Type B pancreatic cell (in vitro differentiated cells): ENCODE results near the gene CASTOR2. TPM values are rescaled to one million over a fixed set of nuclear protein-coding genes. Genes with fewer than 3 reads are reported as not detected.
"Not testable (repeated sequence)": the region's sequence is repeated elsewhere in the genome, so short reads cannot be mapped to it uniquely, and the experiment has no call there.

Experiments used
- DNase-seq: peaks from one replicate; pipeline ENCODE4 v3.0.0; 2021; ENCODE audit warnings: mixed read lengths; ENCODE audit not compliant: unreplicated experiment; ENCODE audit errors: extremely low spot score
- H3K27ac Mint-ChIP-seq: 2 replicates; pipeline ENCODE4 v1.8.0; 2021; ENCODE audit warnings: mild to moderate bottlenecking, mixed read lengths
- H3K27me3 Mint-ChIP-seq: 2 replicates; pipeline ENCODE4 v1.8.0; 2021; ENCODE audit warnings: mixed read lengths
- H3K36me3 Mint-ChIP-seq: 2 replicates; pipeline ENCODE4 v1.8.0; 2021; ENCODE audit warnings: mixed read lengths
- H3K4me1 Mint-ChIP-seq: one replicate; pipeline ENCODE4 v1.8.0; 2021; ENCODE audit warnings: mixed read lengths; ENCODE audit not compliant: unreplicated experiment
- H3K4me3 Mint-ChIP-seq: 2 replicates; pipeline ENCODE4 v1.8.0; 2021; ENCODE audit warnings: mild to moderate bottlenecking, mixed read lengths
- H3K9me3 Mint-ChIP-seq: 2 replicates; pipeline ENCODE4 v1.8.0; 2021; ENCODE audit warnings: mixed read lengths
- long read RNA-seq: library from polyadenylated mRNA; unstranded; transcript quantifications from one replicate; pipeline ENCODE4 v2.0.0, GENCODE V29; 2020
- total RNA-seq: library from RNA; stranded (reverse); gene quantifications from 2 replicates; pipeline ENCODE4 v1.2.1, GENCODE V29; 2021; ENCODE audit warnings: low replicate concordance

CASTOR2 gene
- 42.8 and 70.3 TPM in 2 replicates for total RNA-seq
- long read RNA-seq, partial matches to known transcripts = 0 of 1 reads
- long read RNA-seq, other reads (novel, unspliced or antisense) = 1 of 1 reads

DNA sequence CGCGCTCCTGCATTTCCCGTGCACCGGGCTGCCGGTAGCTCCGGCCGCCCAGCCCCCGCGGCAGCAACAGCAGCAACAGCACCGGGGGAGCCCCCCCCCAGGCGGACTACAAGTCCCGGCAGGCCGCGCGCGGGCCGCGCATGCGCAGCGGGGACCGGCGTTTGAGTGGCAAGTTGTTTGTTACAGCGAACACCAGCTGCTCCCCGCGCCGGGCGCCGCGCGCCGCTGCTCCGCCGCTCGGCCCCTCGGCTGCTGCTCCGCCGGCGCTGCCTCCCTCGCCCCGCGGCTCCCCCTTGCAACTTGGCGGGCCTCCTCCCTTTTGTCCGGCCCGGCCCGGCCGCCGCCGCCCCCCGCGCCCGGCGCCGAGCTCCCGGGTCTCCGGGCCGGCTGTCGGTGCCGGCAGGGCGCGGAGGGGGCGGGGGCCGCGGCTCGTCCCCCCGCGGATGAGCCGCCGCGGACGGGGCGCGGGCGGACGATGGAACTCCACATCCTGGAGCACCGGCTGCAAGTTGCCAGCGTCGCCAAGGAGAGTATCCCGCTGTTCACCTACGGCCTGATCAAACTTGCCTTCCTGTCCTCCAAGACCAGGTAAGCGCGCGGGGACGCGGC lies at the start of gene CASTOR2:
Gene CASTOR2, plus strand, starts transcription at position 195 of the 609 bp plus-strand sequence. Its CDS starts 281 bp downstream, at position 476.
- not testable (repeated sequence) for H3K9me3 Mint-ChIP-seq, H3K36me3 Mint-ChIP-seq, H3K27ac Mint-ChIP-seq, H3K4me1 Mint-ChIP-seq, H3K27me3 Mint-ChIP-seq
- DNase-seq = peak; percentile 77
- H3K4me3 Mint-ChIP-seq = peak within 1 kb of the TSS; percentile 28

DNA sequence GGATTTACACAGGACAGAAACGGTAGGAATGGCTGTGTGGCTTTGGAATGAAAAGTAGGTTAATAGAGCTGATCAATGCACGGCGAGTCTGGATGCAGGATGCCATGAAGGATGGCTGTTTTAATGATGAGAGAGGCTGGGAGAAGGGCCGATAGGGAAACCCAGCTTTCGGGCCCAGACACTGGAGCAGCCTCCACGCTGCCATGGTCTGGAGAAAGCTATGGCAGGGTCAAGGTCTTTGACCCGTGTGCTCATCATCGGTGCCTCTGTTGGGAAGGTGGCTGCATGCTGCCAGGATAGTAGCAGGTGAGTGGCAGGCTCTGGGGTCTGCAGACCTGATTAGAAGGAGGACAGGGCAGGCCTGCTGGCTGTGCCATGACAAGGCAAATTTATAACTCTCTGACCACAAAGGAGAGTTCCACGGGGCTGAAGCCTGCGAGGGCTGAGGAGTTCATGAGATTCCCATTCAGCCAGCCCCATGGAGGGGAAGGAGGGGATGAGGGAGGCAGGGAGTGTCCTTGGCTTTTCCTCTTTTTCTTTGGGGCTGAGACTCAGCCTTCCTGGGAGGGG lies 42.1 kb upstream of the CASTOR2 start:
- DNase-seq, H3K27me3 Mint-ChIP-seq, H3K4me3 Mint-ChIP-seq, H3K36me3 Mint-ChIP-seq, H3K4me1 Mint-ChIP-seq, H3K9me3 Mint-ChIP-seq, H3K27ac Mint-ChIP-seq: not testable (repeated sequence)

DNA sequence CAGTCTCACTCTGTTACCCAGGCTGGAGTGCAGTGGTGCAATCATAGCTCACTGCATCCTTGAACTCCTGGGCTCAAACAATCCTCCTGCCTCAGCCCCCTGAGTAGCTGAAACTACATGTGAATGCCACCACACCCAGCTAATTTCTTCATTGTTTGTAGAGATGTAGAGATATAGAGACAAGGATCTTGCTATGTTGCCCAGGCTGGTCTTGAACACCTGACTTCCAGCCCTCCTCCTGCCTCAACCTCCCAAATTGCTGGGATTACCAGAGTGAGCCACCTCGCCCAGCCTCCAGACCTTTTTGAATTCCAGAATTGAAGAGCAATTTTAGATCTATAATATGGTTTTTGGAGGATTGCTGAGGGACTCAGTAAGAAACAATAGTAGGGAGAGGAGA lies 40.9 kb upstream of the CASTOR2 start:
- H3K4me1 Mint-ChIP-seq, H3K27me3 Mint-ChIP-seq, H3K36me3 Mint-ChIP-seq, H3K9me3 Mint-ChIP-seq, H3K27ac Mint-ChIP-seq, DNase-seq, H3K4me3 Mint-ChIP-seq: not testable (repeated sequence)

DNA sequence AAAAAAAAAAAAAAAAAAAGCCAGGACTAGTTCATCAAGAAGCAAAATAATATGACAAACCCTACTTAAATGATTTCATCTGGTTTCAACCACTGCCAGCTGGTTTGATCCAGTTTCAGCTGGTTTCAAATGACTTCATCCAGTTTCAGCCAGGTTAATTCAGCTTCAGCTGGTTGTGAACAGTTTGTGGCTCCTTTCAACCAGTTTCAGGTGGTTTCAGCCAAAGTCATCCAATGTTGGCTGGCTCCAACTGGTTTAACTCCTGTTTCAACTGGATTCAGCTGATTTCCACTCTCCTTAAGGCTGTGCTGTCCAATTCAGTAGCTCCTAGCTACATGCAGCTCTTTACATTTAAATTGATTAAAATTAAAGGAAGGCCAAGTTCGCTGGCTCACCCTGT lies 37.5 kb upstream of the CASTOR2 start:
- H3K27me3 Mint-ChIP-seq, H3K27ac Mint-ChIP-seq, DNase-seq, H3K9me3 Mint-ChIP-seq, H3K4me3 Mint-ChIP-seq, H3K4me1 Mint-ChIP-seq, H3K36me3 Mint-ChIP-seq: not testable (repeated sequence)

DNA sequence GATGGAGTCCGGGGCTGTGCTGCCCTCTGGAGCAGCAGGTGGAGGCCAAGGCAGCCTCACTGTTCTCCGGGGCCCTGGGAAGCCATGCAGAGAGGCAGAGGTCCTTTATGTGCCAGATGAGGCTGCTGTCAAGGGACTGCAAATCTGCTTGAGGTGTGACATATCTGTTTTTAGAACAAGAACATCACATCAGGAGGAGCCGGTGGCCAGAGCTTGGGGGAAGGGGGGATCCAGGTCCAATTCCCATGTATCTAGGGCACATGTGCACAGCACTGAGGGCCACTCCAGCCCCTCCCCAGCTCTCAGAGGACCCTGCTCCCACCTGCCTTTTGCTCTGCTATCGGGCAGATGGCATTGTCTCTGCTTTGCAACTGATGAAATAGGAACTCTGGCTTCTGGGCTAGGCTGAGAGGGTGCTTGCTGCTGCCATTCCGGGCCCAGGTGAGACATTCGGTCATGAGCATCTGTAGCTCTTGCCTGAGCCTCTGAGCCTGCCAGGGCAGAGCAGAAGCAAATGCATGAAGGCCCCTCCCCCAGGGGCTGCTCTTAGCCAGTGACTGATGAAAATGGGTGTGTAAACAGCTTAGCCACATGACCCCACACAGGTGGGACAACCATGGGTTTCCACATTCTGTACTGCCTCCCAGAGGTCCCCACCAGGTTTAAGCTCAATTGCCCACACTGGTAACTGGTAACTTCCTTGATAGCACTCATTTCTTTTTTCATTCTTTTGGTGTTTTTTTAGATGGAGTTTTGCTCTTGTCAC lies 32.8 kb upstream of the CASTOR2 start:
- not testable (repeated sequence) for H3K9me3 Mint-ChIP-seq, H3K27me3 Mint-ChIP-seq, H3K4me3 Mint-ChIP-seq, H3K4me1 Mint-ChIP-seq, H3K36me3 Mint-ChIP-seq, DNase-seq, H3K27ac Mint-ChIP-seq

DNA sequence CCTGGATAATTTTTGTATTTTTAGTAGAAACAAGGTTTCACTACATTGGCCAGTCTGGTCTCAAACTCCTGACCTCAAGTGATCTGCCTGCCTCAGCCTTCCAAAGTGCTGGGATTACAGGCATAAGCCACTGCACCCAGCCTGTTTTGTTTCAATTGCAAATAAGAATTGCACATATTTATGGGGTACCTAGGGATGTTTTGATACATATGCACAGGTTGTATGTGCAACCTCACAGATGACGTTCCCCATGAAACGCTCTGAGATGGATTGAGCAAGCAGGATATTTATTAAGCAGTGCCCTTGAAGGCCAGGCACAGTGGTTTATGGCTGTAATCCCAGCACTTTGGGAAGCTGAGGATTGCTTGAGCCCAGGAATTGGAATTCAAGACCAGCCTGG lies 25.1 kb upstream of the CASTOR2 start:
- not testable (repeated sequence) for H3K4me3 Mint-ChIP-seq, H3K27ac Mint-ChIP-seq, DNase-seq, H3K4me1 Mint-ChIP-seq, H3K36me3 Mint-ChIP-seq, H3K9me3 Mint-ChIP-seq, H3K27me3 Mint-ChIP-seq

DNA sequence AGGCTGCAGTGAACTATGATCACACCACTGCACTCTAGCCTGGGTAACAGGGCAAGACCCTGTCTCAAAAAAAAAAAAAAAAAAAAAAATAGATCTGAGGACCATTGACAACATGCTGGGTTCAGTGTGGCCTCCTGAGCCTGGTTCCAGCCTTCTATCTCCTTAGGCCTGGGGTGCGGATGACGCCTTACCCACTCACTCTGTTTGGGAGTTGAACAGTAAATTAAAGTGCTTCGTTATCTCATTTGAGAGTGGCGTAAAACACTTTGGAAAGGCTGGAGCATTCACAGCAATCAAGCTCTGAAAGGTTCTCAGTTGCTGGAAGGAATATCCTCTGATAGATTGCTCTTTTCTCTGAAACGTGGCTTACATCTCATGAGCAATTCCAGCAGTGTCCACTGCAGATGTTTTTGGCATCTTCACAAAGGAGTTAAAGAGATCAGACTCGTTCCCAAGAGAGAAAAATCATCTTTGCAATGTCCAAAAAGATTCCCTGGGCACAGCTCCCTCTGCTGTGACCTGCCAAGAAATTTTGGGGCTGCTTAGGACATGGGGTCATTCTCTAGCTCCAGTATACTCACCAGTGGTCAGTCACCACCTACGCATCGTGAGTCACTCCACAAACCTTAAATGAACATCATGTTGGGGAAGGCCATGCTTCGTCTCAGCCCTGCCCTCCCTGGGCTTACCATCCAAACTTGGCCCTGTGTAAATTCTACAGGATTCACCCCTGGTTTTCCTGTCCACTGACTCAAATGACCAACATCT lies 23.0 kb upstream of the CASTOR2 start:
- not testable (repeated sequence) for H3K27me3 Mint-ChIP-seq

DNA sequence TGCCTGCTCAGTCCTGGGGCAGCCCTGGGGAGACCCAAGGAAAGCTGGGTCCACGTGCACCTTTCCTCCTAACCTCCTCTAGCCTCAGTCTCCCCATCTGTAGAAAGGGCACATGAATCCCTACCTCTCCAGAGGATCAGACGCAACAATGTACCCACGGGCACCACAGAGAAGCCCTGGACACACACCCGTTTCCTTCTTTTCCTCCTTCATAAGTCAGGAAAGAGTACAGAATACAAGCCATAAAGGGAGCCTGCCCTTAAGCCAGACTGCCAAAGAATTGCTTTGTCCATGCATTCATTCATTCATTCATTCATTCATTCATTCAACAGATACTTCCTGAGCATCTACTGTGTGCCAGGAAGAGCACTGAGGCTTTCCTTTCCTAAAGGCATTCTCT lies 20.6 kb upstream of the CASTOR2 start:
- not testable (repeated sequence) for H3K4me3 Mint-ChIP-seq, H3K27ac Mint-ChIP-seq, H3K36me3 Mint-ChIP-seq, H3K4me1 Mint-ChIP-seq, H3K9me3 Mint-ChIP-seq, DNase-seq, H3K27me3 Mint-ChIP-seq

More for the DNA sequence above, 23.0 kb upstream of the CASTOR2 start:
- not testable (repeated sequence) for DNase-seq, H3K4me1 Mint-ChIP-seq, H3K4me3 Mint-ChIP-seq, H3K9me3 Mint-ChIP-seq, H3K36me3 Mint-ChIP-seq, H3K27ac Mint-ChIP-seq

DNA sequence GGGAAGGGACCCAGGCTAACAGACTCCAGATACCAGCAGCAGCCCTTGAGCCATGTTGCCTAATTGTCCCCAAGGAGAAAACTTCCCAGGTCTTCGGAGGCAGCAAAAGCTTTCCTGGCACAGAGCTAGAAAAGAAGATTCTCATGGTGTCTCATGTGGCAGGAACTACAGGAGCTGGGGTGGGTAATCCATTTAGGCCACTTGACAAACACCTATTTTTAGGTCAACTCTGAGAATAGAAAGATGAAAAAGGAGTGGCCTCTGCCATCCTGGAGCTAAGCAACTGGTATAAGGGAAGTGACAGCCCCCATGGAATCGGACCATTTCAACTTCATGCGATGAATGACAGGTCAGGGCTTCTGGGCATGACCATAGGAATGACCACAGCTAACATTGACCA lies 16.8 kb upstream of the CASTOR2 start:
- not testable (repeated sequence) for H3K27me3 Mint-ChIP-seq, H3K36me3 Mint-ChIP-seq, H3K27ac Mint-ChIP-seq, H3K4me1 Mint-ChIP-seq, H3K4me3 Mint-ChIP-seq, H3K9me3 Mint-ChIP-seq, DNase-seq

DNA sequence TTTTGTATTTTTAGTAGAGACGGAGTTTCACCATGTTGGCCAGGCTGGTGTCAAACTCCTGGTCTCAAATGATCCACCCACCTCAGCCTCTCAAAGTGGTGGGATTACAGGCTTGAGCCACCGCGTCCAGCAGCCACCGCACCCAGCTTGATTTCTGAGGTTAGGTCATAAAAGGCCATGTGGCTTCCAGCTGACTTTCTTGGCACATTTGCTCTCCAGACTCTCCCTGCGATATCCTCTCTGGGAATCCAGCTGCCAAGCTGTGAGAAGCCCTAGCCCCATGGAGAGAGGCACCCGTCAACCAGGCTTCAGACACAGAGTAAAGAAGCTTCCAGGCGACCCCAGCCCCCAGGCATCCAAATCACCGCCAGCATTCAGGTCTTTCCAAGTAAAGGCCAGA lies 10.7 kb upstream of the CASTOR2 start:
- not testable (repeated sequence) for H3K4me3 Mint-ChIP-seq, H3K27me3 Mint-ChIP-seq, DNase-seq, H3K9me3 Mint-ChIP-seq, H3K36me3 Mint-ChIP-seq, H3K27ac Mint-ChIP-seq, H3K4me1 Mint-ChIP-seq

DNA sequence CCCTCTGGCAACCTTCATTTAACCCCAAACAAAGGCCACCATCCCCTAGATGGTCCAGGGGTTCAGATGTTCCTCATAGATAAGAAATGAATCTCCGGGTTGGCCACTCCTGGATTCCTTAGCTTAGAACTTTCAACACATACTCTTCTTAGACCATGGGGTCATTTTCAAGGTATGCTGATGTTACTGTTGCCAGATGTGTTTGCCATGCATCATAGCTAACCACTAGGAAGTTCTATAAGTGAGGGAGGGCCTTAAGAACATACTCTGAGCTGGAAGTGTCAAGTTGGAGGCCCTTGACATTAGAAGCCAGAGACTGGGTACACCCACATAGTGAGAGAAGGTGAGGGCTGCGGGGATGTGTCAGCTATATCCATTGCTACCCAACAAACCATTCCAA lies 6.2 kb upstream of the CASTOR2 start:
- H3K36me3 Mint-ChIP-seq, H3K27me3 Mint-ChIP-seq, DNase-seq, H3K9me3 Mint-ChIP-seq, H3K4me3 Mint-ChIP-seq, H3K27ac Mint-ChIP-seq, H3K4me1 Mint-ChIP-seq: not testable (repeated sequence)

DNA sequence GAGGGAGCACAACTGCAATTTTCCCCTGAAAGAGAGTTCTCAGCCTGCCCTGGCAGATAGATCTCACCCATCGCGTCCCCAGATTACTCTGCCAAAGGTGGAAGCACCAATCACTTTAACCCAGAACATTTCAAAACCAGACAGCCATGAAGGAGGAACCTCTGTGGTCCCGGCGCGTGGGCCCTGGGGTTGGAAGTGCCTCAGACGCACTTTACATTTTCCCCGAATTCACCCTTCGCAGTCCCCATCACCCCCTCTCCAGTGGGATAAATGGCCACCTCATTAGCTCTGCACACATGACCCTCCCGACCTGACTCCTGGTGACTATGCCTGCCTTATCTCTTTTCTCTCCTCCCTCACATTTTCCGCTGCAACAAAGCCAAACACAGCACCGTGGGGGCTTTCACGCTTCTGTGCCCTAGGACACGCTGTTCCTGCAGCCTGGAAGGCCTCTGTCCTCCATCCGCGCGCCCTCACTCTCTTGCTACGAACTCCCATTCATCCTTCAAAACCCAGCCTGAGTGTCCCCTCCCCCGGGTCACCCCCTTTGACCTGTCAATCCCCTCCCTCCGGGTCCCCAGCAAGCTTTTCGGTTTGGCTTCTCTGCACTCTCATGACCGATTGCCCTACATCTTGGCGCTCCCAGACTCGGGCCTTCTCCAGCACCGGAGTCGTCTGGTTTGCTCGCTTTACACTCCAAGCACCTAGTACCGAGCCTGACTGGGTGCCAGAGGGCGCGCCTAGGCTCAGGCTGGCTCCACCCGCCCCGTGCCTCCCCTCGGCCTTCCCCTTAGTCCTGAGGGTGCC lies 598 bp upstream of the CASTOR2 start:
- not testable (repeated sequence) for H3K4me1 Mint-ChIP-seq, H3K36me3 Mint-ChIP-seq, H3K27ac Mint-ChIP-seq

DNA sequence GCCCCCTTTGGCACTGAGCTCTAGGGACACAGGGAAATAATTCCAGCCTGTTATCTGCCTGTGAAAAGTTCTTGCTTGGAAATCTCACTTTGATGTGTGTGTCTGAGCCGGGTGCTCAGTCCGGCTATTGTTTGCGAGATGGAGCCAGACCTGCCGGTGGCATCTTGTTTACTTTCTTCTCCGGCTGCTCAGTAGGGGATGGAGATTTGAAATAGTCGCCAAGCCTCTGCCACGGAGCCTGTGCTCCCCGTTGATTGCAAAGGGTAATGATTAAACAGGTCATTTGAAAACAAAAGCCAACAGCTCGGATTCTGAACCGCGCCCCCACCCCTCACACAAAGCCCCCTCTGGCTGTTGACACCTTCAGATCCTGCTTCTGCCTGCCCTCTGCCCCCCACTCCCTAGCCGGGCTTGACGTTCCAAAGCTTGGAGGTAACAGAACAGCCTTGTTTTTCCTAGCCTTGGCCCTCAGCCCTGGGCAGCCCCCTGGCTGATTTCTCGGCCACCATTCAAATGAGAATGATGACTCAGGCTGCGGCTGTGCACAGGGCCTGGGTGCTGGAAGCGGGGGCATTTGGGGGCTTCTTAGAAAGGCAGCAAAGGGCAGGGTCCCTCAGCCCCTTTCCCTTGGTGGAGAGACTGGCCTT lies 1.8 kb downstream of the CASTOR2 start:
- not testable (repeated sequence) for H3K4me1 Mint-ChIP-seq, H3K27ac Mint-ChIP-seq, H3K36me3 Mint-ChIP-seq, H3K4me3 Mint-ChIP-seq, DNase-seq, H3K27me3 Mint-ChIP-seq, H3K9me3 Mint-ChIP-seq

More for the DNA sequence above, 598 bp upstream of the CASTOR2 start:
- not testable (repeated sequence) for H3K9me3 Mint-ChIP-seq, H3K27me3 Mint-ChIP-seq, DNase-seq
- peak overlapping the region; percentile 28 for H3K4me3 Mint-ChIP-seq
